CD4-positive, alpha-beta T cell (primary cell): ENCODE data around the gene PLXND1. TPM values are rescaled to one million over a fixed set of nuclear protein-coding genes. Genes with fewer than 3 reads are reported as not detected.

Experiments
- ATAC-seq: fragments of 200-7000 bp; cut with Tn5 transposase; one replicate; pipeline ENCODE4 v1.10.0; 2022; ENCODE audit warnings: mild to moderate bottlenecking; ENCODE audit not compliant: poor library complexity
- CTCF ChIA-PET: fragments of 350-600 bp; sonication (Branson Sonifier 250); formaldehyde crosslinking; loops from one replicate; lab custom pipeline; 2021; ENCODE audit warnings: antibody characterized with exemption, inconsistent platforms; lab: Charles Lee
- POLR2A ChIA-PET: fragments of 350-600 bp; sonication (Branson Sonifier 250); formaldehyde crosslinking; loops from one replicate; lab custom pipeline; 2021; ENCODE audit warnings: antibody characterized with exemption, inconsistent platforms; lab: Charles Lee
- DNase-seq, 14 experiments: peaks; one replicate each; pipeline ENCODE4 v3.0.0-alpha.2; 2013 to 2020; ENCODE audit warnings: mixed read lengths in 2 of 14
- H3K27ac ChIP-seq, 2 donors: one replicate each; pipeline versions ENCODE4 v1.5.1 to v1.7.0; 2013; ENCODE audit warnings: low read length in 2 of 2, low read depth in 1 of 2, mild to moderate bottlenecking in 1 of 2
- H3K27me3 ChIP-seq, 2 experiments: 1 replicate in 1 of 2; 2 replicates in 1 of 2; pipeline versions ENCODE4 v1.6.1 to v1.7.0; 2013; ENCODE audit warnings: low read length in 2 of 2, control low read depth in 1 of 2, mild to moderate bottlenecking in 1 of 2, moderate library complexity in 1 of 2; ENCODE audit not compliant: insufficient read depth in 2 of 2, control insufficient read depth in 1 of 2
- H3K36me3 ChIP-seq: one replicate; pipeline ENCODE4 v1.6.1; 2013; ENCODE audit warnings: low read length, control low read depth; ENCODE audit not compliant: insufficient read depth
- H3K4me1 ChIP-seq: one replicate; pipeline ENCODE4 v1.6.1; 2013; ENCODE audit warnings: low read length, control low read depth; ENCODE audit not compliant: insufficient read depth
- H3K4me3 ChIP-seq: one replicate; pipeline ENCODE4 v1.5.1; 2013; ENCODE audit warnings: mild to moderate bottlenecking, low read length, moderate library complexity
- H3K9me3 ChIP-seq, 2 experiments: 1 replicate in 1 of 2; 2 replicates in 1 of 2; pipeline versions ENCODE4 v1.6.1 to v1.7.0; 2013; ENCODE audit warnings: low read length in 2 of 2, mild to moderate bottlenecking in 2 of 2, control low read depth in 1 of 2, moderate library complexity in 1 of 2; ENCODE audit not compliant: control insufficient read depth in 1 of 2, insufficient read depth in 1 of 2
- H3K27ac Mint-ChIP-seq: one replicate; pipeline ENCODE4 v1.8.0; 2020; ENCODE audit warnings: mixed read lengths
- H3K27me3 Mint-ChIP-seq: one replicate; pipeline ENCODE4 v1.8.0; 2021; ENCODE audit warnings: mixed read lengths
- H3K36me3 Mint-ChIP-seq: one replicate; pipeline ENCODE4 v1.8.0; 2021; ENCODE audit warnings: low read depth, mixed read lengths
- H3K4me1 Mint-ChIP-seq: one replicate; pipeline ENCODE4 v1.8.0; 2021; ENCODE audit warnings: low read depth, mixed read lengths
- H3K4me3 Mint-ChIP-seq: one replicate; pipeline ENCODE4 v1.8.0; 2020; ENCODE audit warnings: mild to moderate bottlenecking, mixed read lengths
- H3K9me3 Mint-ChIP-seq: one replicate; pipeline ENCODE4 v1.8.0; 2020; ENCODE audit warnings: mixed read lengths
- intact Hi-C, 2 experiments: fragments of 100-400 bp; cut with DNase I in 1 of 2; cut with micrococcal nuclease in 1 of 2; formaldehyde crosslinking; loops; one replicate each; pipeline versions ENCODE4 v1.15.1 to v1.9.0; 2023 to 2025; cut with DNase I, micrococcal nuclease
- total RNA-seq, 174 experiments: library from RNA in 2 of 174; stranded (reverse) in 2 of 174; gene quantifications; one replicate each; pipeline ENCODE4 v1.2.3 and lab custom pipeline; 2021 to 2026
- TF ChIP-seq, protein P1 (sequence below): fragments of 200-600 bp; IDR thresholded peaks from one replicate; pipeline ENCODE4 v1.8.0; 2022; ENCODE audit warnings: antibody characterized with exemption, mild to moderate bottlenecking

Gene PLXND1
- total RNA-seq, 2 experiments from 2014 or later: 61.7 to 62.5 TPM

DNA sequence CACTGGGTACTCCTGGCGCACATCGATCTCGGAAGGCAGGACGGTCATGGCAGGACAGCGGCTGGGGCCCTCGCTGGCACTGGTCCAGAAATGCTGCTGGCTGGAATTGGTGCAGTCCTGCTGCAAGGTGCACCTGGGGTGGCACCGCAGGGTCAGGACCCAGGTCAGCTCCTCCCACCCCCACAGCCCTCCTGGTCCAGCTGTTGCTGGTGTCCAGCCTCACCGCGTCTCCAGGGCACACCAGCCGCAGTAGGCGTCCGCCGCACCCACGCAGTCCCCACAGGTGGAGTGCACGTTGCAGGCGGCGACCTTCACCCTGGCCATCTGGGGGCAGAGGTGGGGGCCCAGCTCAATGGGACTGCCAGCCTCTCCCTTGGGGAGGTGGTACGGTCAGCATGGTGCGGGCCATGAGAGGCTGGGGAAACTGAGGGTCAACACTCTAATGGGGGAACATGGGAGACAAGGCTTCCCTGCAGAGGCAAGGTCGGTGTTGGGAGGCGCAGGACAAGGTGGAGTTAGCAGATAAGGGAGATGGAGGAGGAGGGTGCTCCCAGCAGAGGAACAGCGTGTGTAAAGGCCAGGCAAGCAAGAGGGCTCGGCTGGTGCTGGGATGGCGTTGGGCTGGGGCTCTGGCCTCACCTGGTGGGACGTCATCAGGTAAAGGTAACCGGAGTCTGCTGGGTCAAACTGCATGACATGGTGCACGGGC lies 20.4 kb downstream of the PLXND1 start:
- no peaks in the 10 kb centered on the region for H3K9me3 Mint-ChIP-seq
- Histone ChIP-seq H3K9me3 (no peaks in the 10 kb centered on the region), H3K27me3 (no peaks in the 10 kb centered on the region), H3K36me3 (no peaks in the 10 kb centered on the region), H3K4me3 (no peak overlapping the region), H3K27ac (no peak overlapping the region), H3K4me1 (no peaks in the 10 kb centered on the region)
- H3K36me3 Mint-ChIP-seq: no peaks in the 10 kb centered on the region
- intact Hi-C loops: no loop called here
- H3K27ac Mint-ChIP-seq: no peak overlapping the region
- no peaks in the 10 kb centered on the region for H3K27me3 Mint-ChIP-seq
- no peak overlapping the region for H3K4me3 Mint-ChIP-seq
- TF ChIP-seq, protein P1, sequence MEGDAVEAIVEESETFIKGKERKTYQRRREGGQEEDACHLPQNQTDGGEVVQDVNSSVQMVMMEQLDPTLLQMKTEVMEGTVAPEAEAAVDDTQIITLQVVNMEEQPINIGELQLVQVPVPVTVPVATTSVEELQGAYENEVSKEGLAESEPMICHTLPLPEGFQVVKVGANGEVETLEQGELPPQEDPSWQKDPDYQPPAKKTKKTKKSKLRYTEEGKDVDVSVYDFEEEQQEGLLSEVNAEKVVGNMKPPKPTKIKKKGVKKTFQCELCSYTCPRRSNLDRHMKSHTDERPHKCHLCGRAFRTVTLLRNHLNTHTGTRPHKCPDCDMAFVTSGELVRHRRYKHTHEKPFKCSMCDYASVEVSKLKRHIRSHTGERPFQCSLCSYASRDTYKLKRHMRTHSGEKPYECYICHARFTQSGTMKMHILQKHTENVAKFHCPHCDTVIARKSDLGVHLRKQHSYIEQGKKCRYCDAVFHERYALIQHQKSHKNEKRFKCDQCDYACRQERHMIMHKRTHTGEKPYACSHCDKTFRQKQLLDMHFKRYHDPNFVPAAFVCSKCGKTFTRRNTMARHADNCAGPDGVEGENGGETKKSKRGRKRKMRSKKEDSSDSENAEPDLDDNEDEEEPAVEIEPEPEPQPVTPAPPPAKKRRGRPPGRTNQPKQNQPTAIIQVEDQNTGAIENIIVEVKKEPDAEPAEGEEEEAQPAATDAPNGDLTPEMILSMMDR: no peak
- CTCF ChIA-PET: no interaction called here
- POLR2A ChIA-PET: no interaction called here
- no peak for ATAC-seq
- DNase-seq: no peak
- peaks cover under 1% of the 10 kb centered on the region for H3K4me1 Mint-ChIP-seq

- ATAC-seq: no peak
- no peak overlapping the region for H3K4me3 Mint-ChIP-seq
- ChIA-PET POLR2A (no interaction called here), CTCF (no interaction called here)
- H3K36me3 Mint-ChIP-seq: no peaks in the 10 kb centered on the region
- Histone ChIP-seq H3K27me3 (no peaks in the 10 kb centered on the region), H3K36me3 (no peaks in the 10 kb centered on the region), H3K27ac (no peak overlapping the region), H3K4me3 (no peak overlapping the region), H3K9me3 (no peaks in the 10 kb centered on the region), H3K4me1 (peaks cover under 1% of the 10 kb centered on the region)
- H3K4me1 Mint-ChIP-seq: no peaks in the 10 kb centered on the region
- no peak for DNase-seq
- TF ChIP-seq, protein P1: no peak
- H3K9me3 Mint-ChIP-seq: no peaks in the 10 kb centered on the region
- intact Hi-C loops: no loop called here
- no peak overlapping the region for H3K27ac Mint-ChIP-seq
- no peaks in the 10 kb centered on the region for H3K27me3 Mint-ChIP-seq
These were observed 21.8 kb downstream of the PLXND1 start for GRCh38 chr3:129584631-129585030.

DNA sequence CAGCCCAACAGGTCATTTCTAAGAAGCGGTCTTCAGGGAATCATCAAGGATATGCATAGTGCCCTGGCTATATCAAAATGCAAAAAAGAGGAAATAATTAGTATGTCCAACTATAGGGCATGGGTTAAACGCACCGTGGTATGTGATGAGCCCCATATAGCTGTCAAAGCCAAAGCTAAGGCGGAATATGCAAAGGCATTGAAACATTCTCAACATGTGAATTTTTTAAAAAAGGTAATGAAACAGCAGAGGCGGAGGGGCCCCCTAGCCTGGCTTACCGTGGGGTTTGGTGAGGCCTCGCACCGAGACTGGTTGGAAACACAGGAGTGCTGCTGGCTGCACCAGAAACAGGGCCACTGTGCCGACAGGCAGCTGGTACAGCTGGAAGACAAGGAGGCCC lies 23.2 kb downstream of the PLXND1 start:
- Histone ChIP-seq H3K36me3 (no peaks in the 10 kb centered on the region), H3K27me3 (no peaks in the 10 kb centered on the region), H3K9me3 (no peaks in the 10 kb centered on the region), H3K4me3 (no peak overlapping the region), H3K27ac (no peak overlapping the region), H3K4me1 (peaks cover 14% of the 10 kb centered on the region)
- TF ChIP-seq, protein P1: no peak
- no peaks in the 10 kb centered on the region for H3K36me3 Mint-ChIP-seq
- peaks cover 5% of the 10 kb centered on the region for H3K4me1 Mint-ChIP-seq
- no peaks in the 10 kb centered on the region for H3K27me3 Mint-ChIP-seq
- no peak overlapping the region for H3K4me3 Mint-ChIP-seq
- H3K27ac Mint-ChIP-seq: no peak overlapping the region
- ChIA-PET CTCF (no interaction called here), POLR2A (interaction anchor here (1.5 kb wide), 1 partner anchor 22 kb away, joined by 3 read pairs; no protein-coding TSS in a partner anchor)
- no peaks in the 10 kb centered on the region for H3K9me3 Mint-ChIP-seq
- ATAC-seq (no peak), DNase-seq (no peak)
- intact Hi-C loops: no loop called here
